Activated CD8-positive, alpha-beta memory T cell treated with anti-CD3 and anti-CD28 coated beads, Interleukin-2, amount 50 U/mL, for 24 hours (primary cell): ENCODE data around the gene TEKT3.

Source experiments
- DNase-seq: peaks from one replicate; pipeline ENCODE4 v3.0.0-alpha.2; 2020; ENCODE audit errors: extremely low read depth

Gene TEKT3

DNA sequence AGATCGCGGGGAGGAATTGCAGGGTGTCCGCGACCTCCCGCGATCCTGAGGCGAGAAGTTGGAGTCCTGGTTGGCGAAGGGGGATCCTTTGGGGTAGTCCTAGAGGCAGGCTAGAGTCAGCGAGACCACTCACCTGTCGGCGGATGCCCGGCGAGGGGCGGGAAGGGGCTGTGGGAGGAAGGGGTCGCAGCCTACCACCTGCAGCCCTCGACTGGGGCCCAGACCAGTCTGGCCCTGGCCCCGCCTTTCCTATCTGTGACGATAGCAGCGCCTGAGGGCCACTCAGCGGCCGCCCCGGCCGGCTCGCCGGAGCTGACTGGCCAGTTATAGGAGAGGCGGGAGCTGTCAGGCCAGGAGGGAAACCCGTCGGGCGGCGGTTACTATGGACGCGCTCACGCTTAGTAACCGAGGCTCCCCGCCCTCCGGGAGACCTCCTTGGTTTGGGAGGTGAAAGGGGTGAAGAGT lies at the start of gene TEKT3:
TEKT3 (minus strand) TSS at position 213 of the 465 bp plus-strand sequence. CDS start 10,012 bp downstream, outside the sequence.
- DNase-seq, result no peak

DNA sequence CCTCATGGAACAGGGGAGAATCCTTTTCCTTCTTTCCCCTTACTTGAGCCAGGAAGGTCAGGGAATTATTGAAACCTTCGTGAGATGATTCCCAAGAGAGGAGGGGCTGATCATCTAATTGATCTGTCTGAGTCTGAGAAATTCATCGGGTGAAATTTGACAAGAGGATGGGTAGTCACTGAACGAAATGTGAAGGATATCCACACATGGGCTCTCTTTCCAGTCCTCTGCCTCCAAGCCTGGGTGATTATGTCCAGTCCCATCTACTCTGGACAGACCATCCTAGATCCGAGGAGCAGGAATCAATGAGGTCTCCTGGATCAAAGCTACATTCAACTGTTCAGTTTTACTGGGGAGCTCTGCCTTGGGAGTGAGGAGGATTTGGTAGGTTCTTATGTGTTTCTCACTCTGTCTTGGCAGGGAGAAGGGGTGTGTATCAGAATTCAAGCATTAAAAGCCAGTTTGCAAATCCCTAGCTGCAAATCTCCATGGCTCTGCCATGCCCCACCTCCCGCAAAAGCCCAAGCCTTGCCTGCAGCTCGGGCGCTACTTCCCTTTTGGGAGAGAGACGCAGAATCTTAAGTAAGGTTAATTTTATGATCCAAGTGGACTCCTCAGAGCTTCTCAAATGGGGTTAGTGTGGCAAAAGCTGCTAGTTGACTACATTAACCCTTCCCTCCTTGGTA lies 47.1 kb upstream of the TEKT3 start:
- DNase-seq, result no peak

- no peak for DNase-seq
Measured at GRCh38 chr17:15386083-15386482, 44.7 kb upstream of the TEKT3 start.

GRCh38 chr17:15385305-15385704 lies 43.9 kb upstream of the TEKT3 start:
- DNase-seq, result no peak

- DNase-seq, result no peak
Measured at GRCh38 chr17:15384142-15384787, 42.9 kb upstream of the TEKT3 start.

GRCh38 chr17:15382914-15383313 lies 41.5 kb upstream of the TEKT3 start:
- DNase-seq, result no peak

DNA sequence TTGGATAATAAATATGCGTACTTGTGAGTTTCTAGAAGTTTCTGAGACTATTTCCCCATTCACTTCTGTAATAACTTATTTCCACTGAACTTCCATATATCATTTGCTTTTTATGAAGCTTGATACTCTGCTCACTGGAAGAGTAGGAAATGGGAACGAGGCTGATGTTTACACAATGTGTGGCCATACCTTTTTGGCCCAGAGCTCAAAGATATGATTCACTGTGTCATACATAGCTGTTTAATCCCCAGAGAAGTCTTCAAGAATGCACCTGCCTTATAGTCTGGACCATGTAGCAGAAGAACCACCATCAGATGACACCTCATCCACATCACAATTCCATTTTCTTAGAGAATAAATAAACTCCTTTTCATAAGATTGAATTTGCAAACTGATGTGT lies 40.3 kb upstream of the TEKT3 start:
- no peak for DNase-seq

DNA sequence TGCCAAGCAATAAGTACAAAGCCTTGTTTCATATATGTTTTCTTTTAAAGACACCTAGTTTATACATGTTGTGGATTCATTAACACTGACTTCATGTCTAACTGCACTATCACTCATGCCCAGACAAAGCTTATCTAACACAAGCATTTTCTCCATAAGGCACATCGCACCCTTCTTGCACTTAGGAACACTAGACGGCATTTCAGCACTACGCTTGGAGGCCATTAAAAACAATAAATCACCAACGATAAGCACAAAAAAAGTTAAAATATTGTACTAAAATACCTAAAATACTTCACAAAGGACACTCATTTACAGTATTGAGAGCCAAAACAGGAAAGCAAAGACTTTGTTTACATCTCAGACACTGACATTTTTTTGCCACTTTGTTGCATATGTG lies 39.0 kb upstream of the TEKT3 start:
- DNase-seq, result no peak

DNA sequence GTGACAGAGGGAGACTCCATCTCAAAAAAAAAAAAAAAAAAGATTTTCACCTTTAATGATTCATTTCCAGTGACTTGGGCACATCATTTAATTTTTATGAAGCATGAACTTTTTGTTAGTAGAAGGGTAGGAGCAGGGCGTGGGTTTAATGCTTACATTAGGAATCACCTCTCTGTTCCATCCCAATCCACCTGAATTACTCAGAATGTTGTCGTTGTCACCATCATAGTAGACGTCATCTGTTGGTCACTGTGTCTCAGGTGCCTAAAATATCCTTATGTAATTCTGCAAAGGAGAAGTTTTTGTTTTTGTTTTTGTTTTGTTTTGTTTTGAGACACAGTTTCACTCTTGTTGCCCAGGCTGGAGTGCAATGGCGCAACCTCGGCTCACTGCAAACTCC lies 38.3 kb upstream of the TEKT3 start:
- no peak for DNase-seq

- DNase-seq, result no peak
Measured at GRCh38 chr17:15378243-15378642, 36.8 kb upstream of the TEKT3 start.

GRCh38 chr17:15377616-15378015 lies 36.2 kb upstream of the TEKT3 start:
- no peak for DNase-seq

DNA sequence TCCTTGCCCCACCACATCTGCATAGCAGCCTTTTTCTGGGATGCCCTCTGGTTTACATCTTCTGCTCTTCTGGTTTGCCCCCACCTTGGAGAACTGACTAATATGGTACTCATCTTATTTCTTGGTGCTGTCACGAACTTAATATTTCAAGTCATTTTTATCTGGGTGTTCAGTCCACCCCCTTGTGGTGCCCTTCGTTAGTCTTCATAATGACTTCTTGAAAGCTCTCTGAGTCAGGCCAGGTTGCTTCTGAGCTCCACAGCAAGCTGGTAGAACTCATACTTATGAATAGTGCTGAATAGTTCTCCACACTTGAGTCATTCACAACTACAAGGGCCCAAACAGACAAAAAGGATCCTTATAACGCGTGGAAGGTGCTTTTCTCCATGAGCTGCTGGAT lies 35.8 kb upstream of the TEKT3 start:
- no peak for DNase-seq

- no peak for DNase-seq
Measured at GRCh38 chr17:15371376-15372130, 30.2 kb upstream of the TEKT3 start.

DNA sequence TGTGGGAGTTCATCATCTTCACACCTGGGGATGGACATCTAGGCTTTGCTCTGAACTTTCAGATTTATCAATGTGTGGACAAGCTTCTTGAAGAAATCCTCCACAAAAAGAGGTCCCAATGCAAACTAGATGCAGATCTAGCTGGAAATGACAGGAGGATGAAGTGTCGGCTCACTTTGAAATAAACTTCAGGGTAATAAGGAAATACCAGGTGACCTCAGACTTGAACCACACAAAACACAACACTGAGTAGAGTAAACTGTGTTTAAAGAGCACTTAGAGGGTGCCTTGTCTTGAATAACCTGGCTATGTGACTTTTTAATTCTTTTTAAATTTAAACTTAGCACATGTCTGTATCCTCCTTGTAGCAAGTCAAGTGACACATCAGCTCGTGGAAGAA lies 27.2 kb upstream of the TEKT3 start:
- DNase-seq, result no peak

DNA sequence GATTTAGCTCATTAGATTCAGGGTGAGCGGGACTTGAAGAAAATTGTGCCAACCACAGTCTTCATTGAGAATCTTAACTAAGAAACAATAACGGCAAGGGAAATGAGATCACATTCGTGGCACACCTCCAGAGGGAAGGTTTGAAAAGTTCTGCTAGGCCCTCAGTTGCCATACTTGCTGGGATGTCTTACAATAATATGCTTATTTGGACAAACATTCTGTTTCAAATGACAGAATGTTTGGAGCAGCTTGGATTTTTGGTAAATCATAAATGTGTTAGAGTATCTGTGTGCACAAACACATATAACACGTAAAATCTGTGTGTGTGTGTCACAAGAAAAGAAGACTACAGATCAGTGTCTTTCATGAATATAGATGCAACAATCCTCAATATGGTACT lies 24.6 kb upstream of the TEKT3 start:
- DNase-seq, result no peak

GRCh38 chr17:15364615-15365014 lies 23.2 kb upstream of the TEKT3 start:
- no peak for DNase-seq

GRCh38 chr17:15363702-15364101 lies 22.3 kb upstream of the TEKT3 start:
- DNase-seq, result no peak

DNA sequence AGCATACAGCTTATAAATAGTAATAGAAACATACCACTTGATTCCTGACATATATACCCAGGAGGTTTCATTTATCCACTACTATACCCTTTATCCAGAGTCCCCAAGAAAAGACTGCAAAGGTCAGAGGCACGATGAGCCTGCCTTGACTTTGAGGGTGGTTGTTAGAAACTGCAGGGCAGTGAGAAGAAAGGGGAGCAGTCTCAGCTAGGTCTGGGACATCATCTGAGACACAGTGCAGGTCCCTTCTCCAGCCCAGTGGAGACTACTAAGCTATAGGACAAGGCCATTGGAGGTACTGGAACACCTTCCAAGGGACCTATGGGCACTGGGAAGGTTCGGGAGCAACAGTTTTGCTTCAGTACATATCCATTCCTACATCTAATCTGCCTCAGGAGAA lies 20.2 kb upstream of the TEKT3 start:
- no peak for DNase-seq

DNA sequence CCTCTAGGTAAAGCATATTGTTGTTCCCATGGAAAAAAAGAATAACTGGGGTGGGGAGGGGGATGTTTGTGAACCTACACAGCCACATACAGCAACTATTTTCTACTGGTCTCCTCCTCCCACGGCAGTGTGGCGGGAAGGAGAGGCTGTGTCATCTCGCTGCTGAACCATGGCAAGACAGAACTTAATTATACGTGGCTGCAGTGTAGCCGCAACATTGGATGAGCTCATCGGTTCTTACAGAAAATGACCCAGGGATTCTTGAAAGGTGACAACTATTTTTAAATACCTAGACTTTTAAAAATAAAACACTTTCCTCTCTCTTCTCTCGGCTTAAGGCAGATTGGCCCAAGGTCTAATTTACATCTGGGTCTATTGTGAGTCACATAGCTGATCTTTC lies 19.8 kb upstream of the TEKT3 start:
- DNase-seq, result no peak

- DNase-seq, result no peak
Measured at GRCh38 chr17:15354256-15354655, 12.9 kb upstream of the TEKT3 start.

- no peak for DNase-seq
Measured at GRCh38 chr17:15351925-15352324, 10.5 kb upstream of the TEKT3 start.

GRCh38 chr17:15351478-15351840 lies 10.1 kb upstream of the TEKT3 start:
- DNase-seq, result no peak
